ENCODE measurements around the gene KRTAP21-3. TPM values are rescaled to one million over a fixed set of nuclear protein-coding genes. Genes with fewer than 3 reads are reported as not detected.

KRTAP21-3 gene
- total and polyA plus RNA-seq, 8 donors, result not detected

GRCh38 chr21:30695956-30696355 lies 22.6 kb downstream of the KRTAP21-3 start:
- Histone ChIP-seq H3K4me3 (no peak overlapping the region), H3K36me3 (no peaks in the 10 kb centered on the region), H3K9me3 (no peaks in the 10 kb centered on the region), H3K27ac (no peak overlapping the region), H3K4me1 (no peaks in the 10 kb centered on the region), H3K27me3 (no peaks in the 10 kb centered on the region)
- no peak for TF ChIP-seq CTCF (IDR thresholded peaks at IDR 0.05)
- WGBS, 2 donors, result 14 to 19% methylated on average over 1 of the region's 1 CpG
- ATAC-seq (no peak), DNase-seq (no peak), FAIRE-seq (no peak)
- intact Hi-C loops (cut with DNase I), result no loop called here

DNA sequence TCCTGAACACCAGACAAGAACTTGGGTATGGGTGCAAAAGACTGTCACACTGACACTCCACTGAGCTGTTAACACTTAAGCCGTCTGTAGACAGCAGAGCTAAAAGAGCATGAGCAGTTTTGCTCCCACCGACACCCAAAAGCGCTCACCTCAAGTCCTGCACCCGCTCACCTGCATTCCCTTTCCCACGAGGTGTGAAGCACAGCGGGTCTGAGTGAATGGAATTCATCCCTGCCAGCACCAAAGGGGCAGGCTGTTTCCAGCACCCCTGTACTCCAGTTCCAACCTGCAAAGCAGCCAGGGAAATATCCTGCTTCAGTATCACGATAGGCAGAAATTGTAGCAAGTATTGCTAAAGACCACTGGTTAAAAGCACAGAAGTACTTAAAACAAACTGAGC lies 28.8 kb downstream of the KRTAP21-3 start:
- Histone ChIP-seq H3K9me3 (no peaks in the 10 kb centered on the region), H3K36me3 (no peaks in the 10 kb centered on the region), H3K4me1 (no peaks in the 10 kb centered on the region), H3K27ac (no peak overlapping the region), H3K27me3 (no peaks in the 10 kb centered on the region), H3K4me3 (no peak overlapping the region)
- intact Hi-C loops (cut with DNase I), result no loop called here
- no peak for FAIRE-seq
- WGBS, 2 donors, result 56 to 65% methylated on average over 7 of the region's 7 CpGs
- ATAC-seq, result no peak
- TF ChIP-seq CTCF (IDR thresholded peaks at IDR 0.05), result no peak
- no peak for DNase-seq

DNA sequence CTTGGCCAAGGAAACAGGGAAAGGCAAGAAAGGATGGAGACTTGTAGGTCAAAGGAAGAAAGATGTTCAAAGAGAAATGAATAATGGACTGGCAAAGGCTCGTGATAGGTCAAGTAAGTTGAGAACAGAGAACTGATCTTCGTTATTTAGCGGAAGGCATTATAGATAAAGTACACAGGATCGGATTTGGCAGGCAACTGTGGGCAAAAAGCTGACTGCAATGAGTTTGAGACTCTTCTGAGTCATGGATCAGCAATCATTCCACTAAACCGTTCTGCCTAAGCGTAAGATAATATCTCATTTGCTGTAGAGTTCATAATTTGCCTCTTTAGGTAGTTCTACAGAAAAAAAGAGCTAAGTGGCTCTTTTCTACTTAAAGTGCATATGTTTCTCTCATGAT lies 34.1 kb downstream of the KRTAP21-3 start:
- DNase-seq, result no peak
- no peaks in the 10 kb centered on the region for H3K36me3 ChIP-seq
- H3K27ac ChIP-seq, result no peak overlapping the region
- no peak for ATAC-seq
- no peaks in the 10 kb centered on the region for H3K27me3 ChIP-seq
- TF ChIP-seq CTCF (IDR thresholded peaks at IDR 0.05), result no peak
- no peak for FAIRE-seq
- no peaks in the 10 kb centered on the region for H3K4me1 ChIP-seq
- 59 to 62% methylated on average over 6 of the region's 6 CpGs for WGBS, 2 donors
- intact Hi-C loops (cut with DNase I), result no loop called here
- no peak overlapping the region for H3K4me3 ChIP-seq
- H3K9me3 ChIP-seq, result no peaks in the 10 kb centered on the region

DNA sequence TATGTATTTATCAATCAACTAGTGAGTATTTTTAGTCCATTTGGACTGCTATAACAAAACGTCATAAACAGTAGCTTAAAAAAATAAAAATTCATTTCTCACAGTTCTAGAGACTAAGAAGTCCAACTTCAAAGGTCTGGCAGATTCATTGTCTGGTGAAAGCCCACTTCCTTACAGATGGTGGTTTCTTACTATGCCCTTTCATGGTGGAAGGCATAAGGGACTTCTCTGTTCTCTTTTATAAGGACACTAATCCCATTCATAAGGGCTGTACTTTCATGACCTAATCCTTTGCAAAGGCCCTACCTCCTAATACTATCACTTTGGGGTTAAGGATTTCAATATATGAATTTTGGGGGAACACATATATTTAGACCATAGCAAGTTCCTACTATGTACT lies 38.0 kb downstream of the KRTAP21-3 start:
- Histone ChIP-seq H3K36me3 (no peaks in the 10 kb centered on the region), H3K27ac (no peak overlapping the region), H3K4me1 (no peaks in the 10 kb centered on the region), H3K9me3 (no peaks in the 10 kb centered on the region), H3K27me3 (no peaks in the 10 kb centered on the region), H3K4me3 (no peak overlapping the region)
- WGBS, 2 donors, result 25 to 26% methylated on average over 1 of the region's 1 CpG
- intact Hi-C loops (cut with DNase I), result no loop called here
- FAIRE-seq, result no peak
- no peak for DNase-seq
- no peak for ATAC-seq
- no peak for TF ChIP-seq CTCF (IDR thresholded peaks at IDR 0.05)

GRCh38 chr21:30676737-30677136 lies 41.8 kb downstream of the KRTAP21-3 start:
- DNase-seq (no peak), ATAC-seq (no peak), FAIRE-seq (no peak)
- no peaks in the 10 kb centered on the region for H3K36me3 ChIP-seq
- no peak overlapping the region for H3K27ac ChIP-seq
- no peaks in the 10 kb centered on the region for H3K4me1 ChIP-seq
- no peak for TF ChIP-seq CTCF (IDR thresholded peaks at IDR 0.05)
- no peaks in the 10 kb centered on the region for H3K27me3 ChIP-seq
- no peak overlapping the region for H3K4me3 ChIP-seq
- H3K9me3 ChIP-seq, result no peaks in the 10 kb centered on the region
- intact Hi-C loops (cut with DNase I), result no loop called here
